HUES64 (cell line): ENCODE measurements around the gene SMIM12.

Source experiments
- H3K27ac ChIP-seq: 2 replicates; pipeline ENCODE4 v1.7.0; 2013; ENCODE audit warnings: low read depth, low read length, inconsistent platforms
- H3K27me3 ChIP-seq: 2 replicates; pipeline ENCODE4 v1.6.1; 2013; ENCODE audit warnings: mild to moderate bottlenecking, low read length; ENCODE audit not compliant: insufficient read depth
- H3K36me3 ChIP-seq: 2 replicates; pipeline ENCODE4 v1.6.1; 2013; ENCODE audit warnings: mild to moderate bottlenecking, low read length; ENCODE audit not compliant: insufficient read depth
- H3K4me1 ChIP-seq: 2 replicates; pipeline ENCODE4 v1.6.1; 2013; ENCODE audit warnings: mild to moderate bottlenecking, low read length, moderate library complexity; ENCODE audit not compliant: insufficient read depth
- H3K4me3 ChIP-seq: 2 replicates; pipeline ENCODE4 v1.5.1; 2013; ENCODE audit warnings: mild to moderate bottlenecking, low read length, moderate library complexity
- H3K9ac ChIP-seq: 2 replicates; pipeline ENCODE4 v1.6.1; 2013; ENCODE audit warnings: mild to moderate bottlenecking, low read depth, low read length
- H3K9me3 ChIP-seq: 2 replicates; pipeline ENCODE4 v1.6.1; 2013; ENCODE audit warnings: low read depth, low read length; ENCODE audit not compliant: insufficient read depth
- WGBS: fragments of 150-250, 120-280 bp; methylation state at CpG from one replicate; pipeline ENCODE4 v1.1.7; 2013; ENCODE audit warnings: missing lambda C conversion rate; 5-methylcytosine and 5-hydroxymethylcytosine counted together

The SMIM12 gene

DNA sequence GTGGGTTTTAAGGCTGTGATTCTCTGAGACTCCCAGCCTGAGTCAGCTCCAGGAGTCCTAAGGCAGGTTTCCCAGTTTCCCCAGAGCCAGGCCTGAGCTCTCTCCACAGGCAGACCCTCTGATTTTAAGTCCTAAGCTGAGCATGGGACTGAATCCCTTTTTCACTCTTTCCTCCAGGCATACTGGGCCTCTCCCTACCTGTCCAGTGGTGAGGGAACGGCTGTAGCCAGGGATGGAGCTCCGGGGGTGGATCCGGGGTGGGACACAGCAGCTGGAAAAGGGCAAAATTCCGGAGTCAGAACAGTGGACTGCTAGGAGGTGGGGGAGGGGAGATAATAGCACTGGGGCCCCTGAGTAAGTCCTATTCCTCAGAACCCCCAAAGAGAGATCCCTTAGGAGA lies 39.9 kb upstream of the SMIM12 start:
- Histone ChIP-seq H3K36me3 (no peaks in the 10 kb centered on the region), H3K9ac (no peak overlapping the region), H3K9me3 (no peaks in the 10 kb centered on the region), H3K4me3 (no peak overlapping the region), H3K27me3 (no peaks in the 10 kb centered on the region), H3K4me1 (no peaks in the 10 kb centered on the region), H3K27ac (no peak overlapping the region)
- 85% methylated on average over 4 of the region's 4 CpGs for WGBS

DNA sequence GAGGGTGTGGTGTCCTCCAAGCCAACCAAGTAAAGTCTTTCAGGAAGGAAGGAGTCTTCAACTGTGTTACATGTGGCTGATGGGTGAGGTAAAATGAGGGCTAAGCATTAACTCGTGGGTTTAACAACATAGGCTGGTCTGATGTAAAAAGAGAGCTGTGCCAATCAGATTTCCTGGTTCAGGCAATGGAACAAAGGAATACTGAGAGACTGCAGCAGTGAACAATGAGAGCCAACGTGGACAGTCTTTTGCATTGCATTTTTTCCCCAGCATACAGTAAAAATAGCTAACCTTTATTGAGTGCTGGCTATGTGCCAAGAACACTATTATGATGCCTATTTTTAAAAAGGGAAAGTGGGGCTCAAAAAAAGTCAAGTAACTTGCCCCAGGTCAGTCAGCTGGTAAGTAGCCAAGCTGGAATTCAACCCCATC lies 38.8 kb upstream of the SMIM12 start:
- Histone ChIP-seq H3K9me3 (0 out of 2 replicates have a peak, but pooled peaks cover 2% of the 10 kb centered on the region), H3K9ac (no peak overlapping the region), H3K27ac (no peak overlapping the region), H3K36me3 (no peaks in the 10 kb centered on the region), H3K4me3 (no peak overlapping the region), H3K27me3 (no peaks in the 10 kb centered on the region), H3K4me1 (no peaks in the 10 kb centered on the region)
- WGBS, result 76% methylated on average over 2 of the region's 2 CpGs

GRCh38 chr1:34896612-34897011 lies 37.1 kb upstream of the SMIM12 start:
- no peak overlapping the region for H3K4me3 ChIP-seq
- no peak overlapping the region for H3K27ac ChIP-seq
- H3K36me3 ChIP-seq, result no peaks in the 10 kb centered on the region
- no peaks in the 10 kb centered on the region for H3K27me3 ChIP-seq
- H3K9me3 ChIP-seq, result peaks cover 12% of the 10 kb centered on the region
- H3K4me1 ChIP-seq, result no peaks in the 10 kb centered on the region
- no peak overlapping the region for H3K9ac ChIP-seq
- no CpG with 5 or more reads among the region's 1 CpG for WGBS

DNA sequence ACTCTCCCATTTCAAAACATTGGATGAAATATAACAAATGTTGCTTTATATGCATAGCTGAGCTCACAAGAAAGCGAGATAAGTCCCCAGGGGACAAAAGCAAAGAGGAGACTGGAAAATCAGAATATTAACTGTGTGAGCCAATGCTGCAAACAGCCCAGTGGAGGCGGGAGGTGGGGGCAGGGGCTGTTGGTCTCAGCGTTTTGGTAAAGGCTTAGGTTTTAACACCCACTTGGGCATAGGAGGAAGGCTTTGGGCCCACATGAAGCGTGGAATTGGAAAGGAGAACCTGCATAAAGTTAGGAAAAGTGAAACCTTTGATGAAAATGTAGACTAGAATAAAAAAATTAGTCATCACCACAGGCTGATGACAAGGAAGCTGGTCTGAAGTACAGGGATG lies 30.2 kb upstream of the SMIM12 start:
- Histone ChIP-seq H3K9me3 (peaks cover 12% of the 10 kb centered on the region), H3K4me3 (no peak overlapping the region)
- WGBS, result 79% methylated on average over 4 of the region's 4 CpGs

GRCh38 chr1:34887593-34887992 lies 28.0 kb upstream of the SMIM12 start:
- Histone ChIP-seq H3K4me3 (no peak overlapping the region), H3K9me3 (peaks cover 4% of the 10 kb centered on the region), H3K27ac (no peak overlapping the region), H3K4me1 (no peaks in the 10 kb centered on the region), H3K9ac (no peak overlapping the region), H3K36me3 (no peaks in the 10 kb centered on the region), H3K27me3 (peaks cover 58% of the 10 kb centered on the region)
- 95% methylated on average over 4 of the region's 4 CpGs for WGBS

More for the DNA sequence above, 30.2 kb upstream of the SMIM12 start:
- H3K9ac ChIP-seq, result no peak overlapping the region
- peaks cover 38% of the 10 kb centered on the region for H3K27me3 ChIP-seq
- no peak overlapping the region for H3K27ac ChIP-seq
- no peaks in the 10 kb centered on the region for H3K36me3 ChIP-seq
- no peaks in the 10 kb centered on the region for H3K4me1 ChIP-seq

DNA sequence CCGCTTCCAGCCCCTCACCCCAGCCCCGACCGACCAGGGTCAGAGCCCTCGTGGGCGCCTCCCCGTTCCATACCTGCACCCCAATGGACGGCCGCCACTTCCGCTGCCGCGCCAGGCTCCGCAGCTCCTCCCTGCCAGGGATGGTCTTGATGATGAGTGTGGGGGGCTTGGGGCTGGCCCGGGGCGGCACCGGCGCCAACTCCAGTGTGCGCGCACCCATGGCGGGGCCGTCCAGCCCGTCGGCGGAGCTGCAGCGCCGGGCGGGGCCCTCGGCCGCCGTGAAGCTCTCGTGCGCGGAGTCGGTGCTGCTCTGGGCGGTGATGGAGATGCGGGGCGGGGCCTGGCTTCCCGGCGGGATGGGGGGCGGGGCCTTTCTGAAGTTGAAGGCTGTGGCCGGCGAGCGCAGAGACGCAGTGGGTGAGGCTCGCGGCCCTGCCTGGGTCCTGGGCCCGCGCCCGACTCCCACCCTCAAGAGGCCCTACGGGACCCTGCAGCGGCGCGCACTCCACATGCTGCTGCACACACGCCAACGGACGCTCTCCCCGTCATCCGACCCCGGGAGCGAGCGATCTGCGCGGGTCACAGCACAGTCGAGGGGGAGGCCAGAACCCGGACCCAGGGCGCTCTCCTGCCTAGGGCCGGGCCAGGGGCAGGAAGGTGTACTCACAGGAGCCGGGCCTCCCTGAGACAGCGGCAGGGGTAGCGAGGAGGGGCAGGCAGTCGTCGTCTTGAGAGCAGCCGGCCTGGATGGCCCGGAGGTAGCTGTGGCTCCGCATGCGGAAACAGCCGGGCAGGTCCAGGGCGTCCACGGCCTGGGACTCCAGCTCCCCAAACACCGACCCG lies 26.1 kb upstream of the SMIM12 start:
- Histone ChIP-seq H3K27ac (no peak overlapping the region; the same call in 1 of the 2 replicates), H3K4me1 (no peaks in the 10 kb centered on the region), H3K4me3 (peak overlapping the region; percentile 63), H3K36me3 (no peaks in the 10 kb centered on the region), H3K9ac (peak overlapping the region; percentile 47; the same call in 1 of the 2 replicates), H3K9me3 (no peaks in the 10 kb centered on the region), H3K27me3 (peaks cover 62% of the 10 kb centered on the region)
- WGBS, result 2% methylated on average over 80 of the region's 80 CpGs

DNA sequence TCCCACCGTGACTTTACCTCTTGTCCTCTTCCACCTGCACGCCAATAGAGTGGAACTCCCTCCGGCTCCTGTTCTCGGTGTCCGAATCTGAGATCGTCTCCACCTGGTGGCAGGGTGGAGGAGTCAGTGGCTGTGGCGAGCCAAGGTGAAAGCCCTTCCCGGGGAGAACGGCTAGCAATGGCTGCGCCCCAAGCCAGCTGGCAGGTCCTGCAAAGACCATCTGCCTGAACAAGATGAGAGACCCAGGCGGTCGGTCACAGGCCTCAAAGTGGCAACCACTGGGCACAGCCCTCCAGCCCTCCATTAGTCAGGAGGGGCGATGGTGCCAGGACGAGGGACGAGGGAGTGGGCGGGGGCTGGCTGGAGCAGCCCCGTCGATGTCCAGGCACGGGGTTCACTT lies 25.4 kb upstream of the SMIM12 start:
- 35% methylated on average over 19 of the region's 19 CpGs for WGBS
- no peak overlapping the region for H3K27ac ChIP-seq
- H3K9me3 ChIP-seq, result no peaks in the 10 kb centered on the region
- H3K4me3 ChIP-seq, result peak overlapping the region; percentile 63
- no peak overlapping the region; the same call in 1 of the 2 replicates for H3K9ac ChIP-seq
- peaks cover 62% of the 10 kb centered on the region for H3K27me3 ChIP-seq
- H3K36me3 ChIP-seq, result no peaks in the 10 kb centered on the region
- H3K4me1 ChIP-seq, result no peaks in the 10 kb centered on the region

- H3K9ac ChIP-seq, result no peak overlapping the region
- peaks cover 62% of the 10 kb centered on the region for H3K27me3 ChIP-seq
- no peaks in the 10 kb centered on the region for H3K36me3 ChIP-seq
- WGBS, result 79% methylated on average over 3 of the region's 3 CpGs
- H3K9me3 ChIP-seq, result no peaks in the 10 kb centered on the region
- H3K4me3 ChIP-seq, result peak overlapping the region; percentile 63
- peaks cover under 1% of the 10 kb centered on the region; the same call in 1 of the 2 replicates for H3K4me1 ChIP-seq
- H3K27ac ChIP-seq, result no peak overlapping the region
Measured at GRCh38 chr1:34884536-34884935, 25.0 kb upstream of the SMIM12 start.

DNA sequence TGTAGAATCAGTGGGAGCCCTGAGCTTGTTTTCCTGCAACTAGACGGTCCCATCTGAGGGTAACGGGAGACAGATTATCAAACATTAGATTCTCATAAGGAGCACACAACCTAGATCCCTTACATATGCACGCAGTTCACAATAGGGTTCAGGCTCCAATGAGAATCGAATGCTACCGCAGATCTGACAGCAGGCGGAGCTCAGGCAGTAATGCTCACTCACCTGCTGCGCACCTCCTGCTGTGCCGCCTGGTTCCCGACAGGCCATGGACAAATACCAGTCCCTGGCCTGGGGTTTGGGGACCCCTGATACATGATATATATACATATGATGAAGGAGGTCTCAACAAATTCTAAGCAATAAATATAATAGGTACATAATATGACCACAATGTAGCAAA lies 19.7 kb upstream of the SMIM12 start:
- H3K27me3 ChIP-seq, result peaks cover 19% of the 10 kb centered on the region
- H3K4me1 ChIP-seq, result peaks cover 4% of the 10 kb centered on the region; the same call in 1 of the 2 replicates
- no peak overlapping the region for H3K9ac ChIP-seq
- H3K27ac ChIP-seq, result no peak overlapping the region
- H3K36me3 ChIP-seq, result no peaks in the 10 kb centered on the region
- 69% methylated on average over 9 of the region's 9 CpGs for WGBS
- H3K9me3 ChIP-seq, result no peaks in the 10 kb centered on the region
- H3K4me3 ChIP-seq, result no peak overlapping the region

DNA sequence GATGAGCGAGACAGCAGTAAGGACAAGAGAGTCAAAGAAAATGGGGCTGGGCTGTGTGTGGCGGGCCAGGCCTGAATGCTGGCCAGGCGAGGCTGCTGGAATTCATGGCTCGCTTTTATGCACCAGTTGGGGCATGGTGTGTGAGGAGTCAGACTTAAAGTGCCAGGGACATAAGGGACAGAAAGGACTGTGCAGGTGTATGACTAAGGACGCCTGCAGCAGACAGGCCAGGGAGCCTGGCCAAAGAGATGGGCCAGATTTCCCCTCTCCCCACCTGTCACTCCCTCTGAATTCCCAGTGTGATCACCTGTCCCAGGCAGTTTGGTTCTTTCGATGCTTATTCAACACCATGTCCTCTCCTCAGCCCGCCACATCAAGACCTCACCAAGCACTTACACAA lies 16.9 kb upstream of the SMIM12 start:
- peaks cover 2% of the 10 kb centered on the region; the same call in 1 of the 2 replicates for H3K27me3 ChIP-seq

GRCh38 chr1:34874296-34874952 lies 14.9 kb upstream of the SMIM12 start:
- Histone ChIP-seq H3K36me3 (no peaks in the 10 kb centered on the region), H3K27ac (no peak overlapping the region), H3K9me3 (no peaks in the 10 kb centered on the region), H3K4me3 (no peak overlapping the region), H3K9ac (no peak overlapping the region), H3K4me1 (peaks cover 3% of the 10 kb centered on the region; the same call in 1 of the 2 replicates), H3K27me3 (no peaks in the 10 kb centered on the region)
- WGBS, result 91% methylated on average over 4 of the region's 4 CpGs

More for the DNA sequence above, 16.9 kb upstream of the SMIM12 start:
- Histone ChIP-seq H3K4me1 (peaks cover 4% of the 10 kb centered on the region; the same call in 1 of the 2 replicates), H3K9me3 (no peaks in the 10 kb centered on the region), H3K9ac (no peak overlapping the region), H3K4me3 (no peak overlapping the region), H3K27ac (no peak overlapping the region), H3K36me3 (no peaks in the 10 kb centered on the region)
- 90% methylated on average over 7 of the region's 7 CpGs for WGBS
